Kasumi-1 (cell line): ENCODE data around the gene GNB1L.

Experiments
- DNase-seq, 2 experiments: peaks; one replicate each; lab custom pipeline; 2025; lab: John Stamatoyannopoulos, UW

Gene GNB1L, protein sequence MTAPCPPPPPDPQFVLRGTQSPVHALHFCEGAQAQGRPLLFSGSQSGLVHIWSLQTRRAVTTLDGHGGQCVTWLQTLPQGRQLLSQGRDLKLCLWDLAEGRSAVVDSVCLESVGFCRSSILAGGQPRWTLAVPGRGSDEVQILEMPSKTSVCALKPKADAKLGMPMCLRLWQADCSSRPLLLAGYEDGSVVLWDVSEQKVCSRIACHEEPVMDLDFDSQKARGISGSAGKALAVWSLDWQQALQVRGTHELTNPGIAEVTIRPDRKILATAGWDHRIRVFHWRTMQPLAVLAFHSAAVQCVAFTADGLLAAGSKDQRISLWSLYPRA

DNA sequence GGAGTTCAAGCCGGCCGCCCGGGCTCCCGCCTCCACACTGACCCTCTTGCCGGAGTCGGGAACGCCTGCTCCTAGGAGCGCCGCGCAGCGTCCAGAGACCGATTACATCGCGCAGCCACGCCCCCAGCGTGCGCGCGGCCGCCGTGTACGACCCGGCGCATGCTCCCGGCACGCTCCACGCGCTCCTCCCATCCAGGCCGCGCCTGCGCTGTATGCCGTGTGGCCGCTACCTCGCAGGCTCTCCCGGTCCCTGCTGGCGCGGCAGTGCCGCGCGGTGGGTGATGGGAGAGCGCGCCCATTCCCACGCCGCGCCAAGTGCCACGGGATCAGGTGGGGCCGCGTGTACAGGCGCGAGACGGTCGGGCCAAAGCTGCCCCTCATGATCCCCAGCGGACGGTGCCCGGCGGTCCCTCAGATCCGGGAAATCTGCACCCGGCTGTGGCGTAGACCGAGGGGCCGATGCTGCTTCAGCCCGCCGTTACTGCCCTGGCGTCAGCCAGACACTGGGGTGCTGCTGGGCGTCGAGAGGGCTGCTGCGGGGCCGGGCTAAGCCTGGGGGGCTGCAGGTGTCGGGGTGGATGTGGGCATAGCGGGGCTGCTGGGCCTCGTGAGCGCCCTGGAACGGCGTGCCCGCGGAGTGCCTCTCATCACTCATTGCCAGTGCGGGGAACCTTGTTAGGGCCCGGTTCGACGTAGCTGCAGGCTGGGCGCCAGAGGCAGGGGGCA lies at the start of gene GNB1L, which contains the start of gene RTL10:
Gene GNB1L (minus strand): TSS at position 97 of the 726 bp plus-strand sequence. CDS start 33,519 bp downstream, outside the sequence.
Gene RTL10 (minus strand): TSS at position 97 of the 726 bp plus-strand sequence. CDS start 2,613 bp downstream, outside the sequence.
- DNase-seq: peak; percentile 87 to 94

DNA sequence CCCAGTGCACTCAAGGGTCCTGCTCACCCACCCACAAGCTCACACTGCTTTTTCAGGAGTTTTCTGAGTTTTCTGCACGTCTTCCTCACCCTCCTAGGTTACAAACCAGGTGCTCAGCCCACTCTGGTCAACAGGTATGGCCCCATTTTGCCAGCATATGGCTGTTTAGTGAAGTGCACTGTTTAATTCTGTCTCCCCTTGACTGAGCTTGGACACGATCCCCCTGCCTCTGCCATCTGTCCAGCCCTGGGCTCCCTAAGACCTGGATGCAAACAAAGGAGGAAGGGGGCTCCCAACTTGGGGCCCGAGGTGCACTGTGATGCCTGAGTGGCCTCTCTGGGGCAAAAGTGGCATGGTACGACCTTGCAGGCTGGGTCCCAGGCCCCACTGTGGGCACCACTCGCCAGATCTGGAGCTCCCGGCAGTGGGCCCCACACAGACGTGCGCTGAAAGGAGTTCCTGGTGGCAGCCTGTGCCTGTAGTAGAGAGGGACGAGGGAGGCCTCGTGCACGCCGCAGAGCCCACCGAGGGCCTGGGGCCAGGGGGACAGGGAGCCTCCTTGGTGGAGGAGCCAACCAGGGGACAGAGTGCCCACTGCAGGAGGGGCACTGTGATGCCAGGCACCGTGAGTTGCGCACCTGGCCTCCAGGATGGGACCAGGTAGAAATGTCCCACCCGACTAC lies 49.6 kb upstream of the GNB1L start:
- no peak for DNase-seq

DNA sequence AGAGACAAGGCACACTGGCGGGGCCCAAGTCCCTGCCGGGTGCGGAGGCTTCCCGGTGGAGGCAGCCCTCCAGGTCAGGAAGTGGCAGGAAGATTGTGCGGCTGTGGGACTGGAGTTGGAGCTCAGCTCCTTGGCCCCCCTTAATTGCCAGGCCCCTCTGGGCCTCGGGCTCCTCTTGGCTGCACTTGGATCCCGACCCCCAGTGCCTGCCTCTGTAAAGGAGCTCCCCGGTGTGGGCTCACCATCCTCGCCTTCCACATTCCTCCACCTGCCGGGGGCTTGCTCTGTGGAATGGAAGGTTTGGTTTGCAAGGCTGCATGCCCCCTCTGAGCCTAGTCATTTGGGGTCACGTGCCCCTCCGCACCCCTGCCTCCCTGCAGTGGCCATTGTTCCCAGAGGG lies 48.8 kb upstream of the GNB1L start:
- DNase-seq: no peak

DNA sequence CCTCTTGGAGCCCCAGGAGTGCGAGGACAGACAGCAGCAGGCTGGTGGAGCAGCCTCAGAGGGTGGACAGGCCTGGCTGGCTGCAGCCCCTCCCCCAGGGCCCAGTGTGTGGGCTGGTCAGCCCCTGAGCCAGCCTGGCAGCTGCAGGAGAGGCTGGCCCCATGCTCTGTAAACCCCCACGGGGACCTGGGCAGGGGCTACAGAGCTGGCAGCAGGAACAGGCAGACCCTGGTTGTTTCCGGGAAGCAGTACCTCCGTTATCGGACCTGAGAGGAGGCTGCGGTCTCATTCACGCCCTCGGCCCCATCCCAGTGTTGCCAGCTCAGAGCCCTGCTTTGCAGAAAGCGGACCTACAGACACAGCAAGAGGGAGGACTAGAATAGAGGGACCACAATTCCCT lies 48.4 kb upstream of the GNB1L start:
- DNase-seq: no peak

DNA sequence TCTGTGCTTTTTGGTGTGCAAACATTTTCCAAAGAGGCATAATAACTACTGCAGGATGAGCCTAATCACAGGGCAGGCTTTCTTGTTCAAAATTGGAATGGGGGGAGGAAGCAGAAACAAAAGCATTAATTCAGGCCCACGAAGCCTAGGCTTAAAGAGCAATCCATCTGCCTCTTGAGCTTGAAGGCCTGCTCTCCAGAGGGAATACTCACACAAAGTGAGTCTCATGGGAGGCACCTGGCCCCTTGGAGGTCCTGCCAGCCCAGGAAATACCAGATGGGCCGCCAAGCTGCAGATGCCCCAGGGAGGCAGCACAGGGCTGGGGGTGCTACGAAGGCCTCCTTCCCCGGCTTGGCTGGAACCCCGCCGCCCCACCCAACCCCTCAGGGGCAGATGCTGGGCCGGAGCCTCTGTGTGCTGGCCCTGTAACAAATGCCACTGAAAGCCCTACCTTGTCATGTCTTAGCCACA lies 47.6 kb upstream of the GNB1L start:
- no peak for DNase-seq

DNA sequence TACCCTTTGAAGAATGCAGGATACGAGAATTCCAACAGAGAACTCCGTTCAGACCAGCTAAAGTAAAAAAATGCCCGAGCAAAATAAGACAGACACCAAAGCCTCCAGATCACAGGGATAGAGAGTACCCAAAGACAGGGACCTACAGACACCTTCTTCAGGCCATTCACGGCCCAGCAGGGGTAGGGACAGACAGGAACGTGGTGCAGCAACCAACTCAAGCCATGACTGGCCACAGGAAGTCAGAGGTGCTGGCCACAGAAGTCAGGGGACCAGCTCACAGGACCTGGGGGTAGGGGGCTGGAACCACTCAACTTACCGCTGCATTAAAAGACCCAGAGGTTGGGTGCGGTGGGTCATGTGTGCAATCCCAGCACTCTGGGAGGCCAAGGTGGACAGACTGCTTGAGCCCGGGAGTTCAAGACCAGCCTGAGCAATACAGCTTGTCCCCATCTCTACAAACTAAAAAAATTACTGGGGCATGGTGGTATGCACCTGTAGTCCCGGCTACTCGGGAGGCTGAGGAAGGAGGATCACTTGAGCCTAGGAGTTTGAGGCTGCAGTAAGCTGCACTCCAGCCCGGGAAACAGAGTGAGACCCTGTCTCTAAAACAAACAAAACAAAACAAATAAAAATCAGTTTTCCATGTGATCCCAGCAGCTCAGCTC lies 47.0 kb upstream of the GNB1L start:
- DNase-seq: no peak

DNA sequence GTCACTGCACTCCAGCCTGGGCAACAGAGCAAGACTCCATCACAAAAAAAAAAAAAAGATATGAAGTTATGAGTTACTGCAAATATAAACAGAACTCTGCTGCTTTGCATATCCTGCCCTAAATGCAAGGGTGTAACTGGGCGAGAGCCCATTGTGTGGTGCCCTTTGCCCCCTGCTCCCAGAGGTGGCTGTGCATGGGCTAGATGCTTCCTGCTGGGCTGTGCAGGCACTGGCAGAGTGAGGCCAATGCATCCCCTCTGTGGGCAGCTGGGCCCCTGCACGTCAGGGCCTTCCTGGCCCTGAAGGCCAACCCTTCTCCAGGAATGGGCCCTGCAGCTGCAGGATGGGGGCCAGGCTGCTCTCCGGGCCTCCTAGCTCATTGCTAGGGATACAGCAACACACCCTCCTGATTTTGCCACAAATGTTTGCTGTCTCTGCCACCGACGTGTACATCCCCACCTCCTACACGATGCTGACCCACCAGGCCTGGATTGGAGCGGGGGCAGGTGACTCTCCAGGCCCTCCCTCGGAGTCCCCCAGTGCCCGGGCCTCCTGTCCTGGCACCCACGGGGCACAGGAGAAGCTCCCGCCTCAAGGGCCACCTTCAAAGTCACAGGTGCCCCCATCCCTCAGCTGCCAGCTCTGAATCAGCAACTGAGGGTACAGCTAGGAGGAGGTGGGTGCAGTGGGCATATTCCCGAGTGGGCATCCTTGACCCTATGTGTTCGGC lies 46.2 kb upstream of the GNB1L start:
- DNase-seq: no peak

DNA sequence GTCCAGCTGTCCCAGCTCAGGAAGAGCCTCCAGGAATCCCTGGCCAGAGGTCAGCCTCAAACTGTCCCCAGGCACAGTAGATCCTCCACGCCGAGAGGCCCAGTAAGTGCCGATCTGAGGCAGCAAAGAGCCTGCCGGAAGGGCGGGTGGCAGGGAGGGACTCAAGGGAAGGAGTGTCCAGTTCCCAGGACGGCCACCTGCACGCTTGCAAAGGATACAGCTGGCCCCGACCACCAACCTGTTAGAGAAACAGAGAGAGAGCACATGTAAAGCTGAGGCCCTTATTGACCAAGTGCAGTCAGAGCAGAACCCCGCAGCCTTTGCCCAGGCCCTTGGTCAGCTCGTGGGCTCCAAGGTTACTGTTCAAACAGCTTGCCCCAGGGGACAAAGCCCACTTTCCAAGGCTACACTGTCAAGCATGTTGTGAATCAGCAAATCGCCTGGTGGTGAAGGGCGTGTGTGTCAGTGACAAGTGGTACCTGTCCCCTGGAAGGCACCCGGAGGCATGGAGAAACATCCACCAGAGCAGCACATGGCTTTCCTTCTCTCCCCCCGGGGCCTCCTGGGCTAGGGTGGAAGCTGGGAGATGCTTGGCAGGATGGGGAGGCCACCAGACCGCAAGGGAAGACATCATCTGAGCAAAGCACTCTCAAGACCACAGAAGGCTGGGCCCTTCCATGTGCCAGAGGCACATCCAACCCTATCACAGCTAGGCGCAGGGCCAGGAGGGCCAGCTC lies 44.3 kb upstream of the GNB1L start:
- no peak for DNase-seq

DNA sequence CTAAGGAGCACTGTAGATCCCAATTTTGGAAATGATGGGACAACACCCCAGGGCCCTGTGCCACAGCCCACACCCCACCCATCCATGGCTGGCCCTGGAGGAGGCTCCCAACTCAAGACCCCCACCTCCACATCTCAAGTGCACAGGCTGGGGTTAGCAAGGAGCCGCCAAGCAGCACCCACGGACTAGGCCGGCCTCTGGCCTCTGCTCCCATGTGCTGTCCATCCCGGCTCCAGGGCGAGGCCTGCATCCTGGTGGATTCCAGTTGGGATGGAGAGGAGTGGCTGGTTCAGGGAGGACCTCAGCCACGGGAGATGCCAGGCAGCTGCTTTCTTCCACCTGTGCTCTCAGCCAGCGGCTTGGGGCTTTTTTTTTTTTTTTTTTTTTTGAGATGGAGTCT lies 43.5 kb upstream of the GNB1L start:
- no peak for DNase-seq

DNA sequence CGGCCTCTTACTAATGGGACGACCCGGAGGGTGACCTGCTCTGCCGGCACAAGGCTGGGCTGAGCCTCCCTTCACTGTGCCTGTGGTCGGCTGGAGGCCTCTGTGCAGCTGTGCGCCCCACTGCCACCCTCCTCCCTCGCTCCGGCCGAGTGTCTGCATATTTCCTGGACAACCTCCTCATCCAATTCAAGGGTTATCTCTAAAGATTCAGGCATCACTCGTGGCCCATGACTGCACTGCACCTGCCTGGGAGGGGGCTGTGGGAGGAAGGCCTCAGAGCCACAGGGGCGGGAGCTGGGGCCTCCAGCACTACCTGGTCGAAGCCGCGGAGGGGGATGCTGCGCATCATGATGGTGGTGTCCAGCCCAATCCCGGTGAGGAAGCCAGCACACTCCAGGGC lies 43.1 kb upstream of the GNB1L start:
- no peak for DNase-seq

DNA sequence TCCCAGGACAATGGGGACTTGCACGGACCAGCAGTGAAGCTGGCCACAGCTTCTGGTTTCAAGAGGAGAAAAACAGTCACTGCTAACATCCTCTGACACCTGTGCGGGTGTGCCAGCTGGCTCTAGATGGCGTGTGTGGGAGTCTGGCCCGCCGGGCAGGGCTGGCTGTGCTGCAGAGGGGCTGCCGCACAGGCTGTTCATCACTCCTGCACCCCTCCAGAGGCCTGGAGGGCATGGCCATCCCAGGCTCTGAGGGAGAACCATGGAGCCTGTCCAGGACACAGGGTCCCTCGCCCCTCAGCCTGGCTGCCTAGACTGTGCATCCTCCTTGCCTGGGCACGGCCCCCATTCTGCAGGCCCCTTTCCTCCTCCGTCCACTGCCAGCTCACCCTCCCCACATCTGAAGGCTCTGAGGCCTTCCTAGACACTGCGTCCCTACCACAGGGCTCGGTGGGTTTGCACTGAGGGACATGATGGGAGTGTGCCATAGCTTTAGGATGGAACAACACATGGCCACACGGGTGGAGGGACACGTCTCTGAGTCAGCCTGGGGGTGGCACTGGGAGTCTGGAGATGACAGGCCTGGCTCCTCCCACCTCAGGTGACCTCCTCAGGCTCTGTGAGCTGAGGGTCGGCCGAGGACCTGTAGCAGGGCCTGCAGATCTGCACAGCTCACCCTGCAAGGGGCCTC lies 42.1 kb upstream of the GNB1L start:
- no peak for DNase-seq

DNA sequence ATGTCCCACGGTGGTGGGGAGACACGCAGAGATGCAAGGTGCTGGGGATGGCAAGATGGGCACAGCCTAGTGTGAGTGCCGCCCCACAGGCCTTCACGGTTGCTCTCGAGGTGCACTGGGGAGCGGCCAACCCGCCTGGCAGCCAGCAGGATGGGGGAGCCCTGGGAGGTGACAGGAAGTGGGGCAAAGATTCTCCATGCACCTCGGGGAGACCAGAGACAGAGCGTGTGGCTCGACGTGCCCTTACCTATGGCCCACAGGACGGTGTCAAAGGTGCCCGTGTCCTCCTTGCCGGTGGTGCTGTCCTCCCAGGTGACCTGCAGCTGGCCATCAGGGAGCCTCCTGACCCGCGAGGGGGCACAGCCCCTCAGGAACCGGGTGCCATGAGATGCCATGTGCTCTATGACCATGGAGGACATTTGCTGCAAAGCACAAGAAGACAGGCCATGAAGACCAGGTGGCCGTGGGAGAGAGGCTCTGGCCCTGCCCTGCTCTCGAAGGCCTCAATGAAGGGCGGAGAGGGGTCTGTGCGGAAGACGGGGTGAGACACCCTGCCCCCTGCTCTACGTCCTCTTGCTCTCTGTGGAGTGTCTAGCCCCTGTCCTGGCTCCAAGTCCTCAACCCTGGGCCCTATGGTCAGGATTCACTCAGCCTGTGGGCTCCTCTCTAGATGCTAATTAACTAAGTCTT lies 40.6 kb upstream of the GNB1L start:
- DNase-seq: no peak

DNA sequence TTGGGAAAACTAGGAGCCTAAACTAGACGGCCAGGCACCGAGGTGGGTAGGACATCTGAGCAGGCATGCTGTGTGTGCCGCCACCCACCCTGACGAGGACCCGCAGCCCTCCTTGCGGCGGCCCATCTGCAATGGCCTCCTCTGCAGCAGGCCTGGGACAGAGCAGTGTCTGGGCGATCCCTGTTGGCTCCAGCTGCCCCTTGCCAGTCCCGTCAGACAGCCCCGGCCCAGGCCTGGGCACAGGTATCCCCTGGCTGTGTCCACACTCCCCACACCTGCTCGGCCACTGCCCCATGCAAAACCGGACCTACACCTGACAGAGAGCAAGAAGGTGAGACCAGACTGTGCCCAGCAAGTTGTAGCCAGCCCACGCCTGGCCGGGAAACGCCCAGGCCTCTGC lies 38.7 kb upstream of the GNB1L start:
- no peak for DNase-seq

DNA sequence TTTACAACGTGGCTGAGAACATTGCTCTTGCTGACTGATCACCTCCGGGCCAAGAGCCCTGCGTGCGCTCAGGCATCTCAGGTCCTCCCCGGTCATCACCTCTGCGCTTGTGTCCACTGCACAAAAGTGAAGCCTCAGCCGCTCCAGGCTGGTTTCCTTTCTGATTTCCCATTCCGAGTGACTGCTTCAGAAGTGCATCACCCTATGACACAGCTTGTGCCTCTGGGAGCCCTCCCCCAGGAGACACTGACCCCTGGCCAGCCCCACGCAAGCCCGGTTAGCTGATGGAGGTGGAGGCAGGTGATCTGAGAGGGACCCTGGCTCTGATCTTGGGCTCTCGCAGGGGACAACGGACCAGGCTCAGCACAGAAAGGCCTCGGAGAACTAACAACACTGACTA lies 38.3 kb upstream of the GNB1L start:
- DNase-seq: no peak

DNA sequence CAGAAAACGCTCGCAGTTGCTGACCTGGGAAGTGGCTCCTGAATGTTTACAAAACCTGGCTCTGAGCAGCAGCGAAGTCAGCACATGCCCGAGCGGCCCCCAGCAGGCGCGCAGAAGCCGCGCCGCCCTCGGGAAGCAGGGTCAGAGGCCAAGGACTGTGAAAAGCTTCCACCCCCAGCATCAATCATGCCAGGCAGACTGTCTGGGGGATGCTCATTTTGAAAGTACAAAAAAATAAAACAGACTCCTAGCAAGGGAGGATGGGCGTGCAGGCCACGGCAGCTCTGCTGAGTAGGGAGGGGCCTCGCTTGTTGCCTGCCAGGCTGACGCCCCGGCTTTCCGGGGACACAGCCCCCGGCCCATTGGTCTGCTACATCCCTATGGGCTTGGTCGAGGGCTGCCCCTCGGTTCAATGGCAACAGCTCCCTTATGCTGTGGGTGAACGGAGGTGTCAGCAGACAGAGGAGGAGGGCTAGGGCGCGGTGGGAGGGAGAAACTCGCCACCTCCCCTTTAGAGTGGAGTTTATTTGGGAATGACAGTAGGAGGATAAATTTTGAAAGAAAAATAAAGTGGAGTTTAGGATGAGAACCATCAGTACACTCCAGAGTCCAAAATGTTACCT lies 37.7 kb upstream of the GNB1L start:
- peak; percentile 27 to 44 for DNase-seq

DNA sequence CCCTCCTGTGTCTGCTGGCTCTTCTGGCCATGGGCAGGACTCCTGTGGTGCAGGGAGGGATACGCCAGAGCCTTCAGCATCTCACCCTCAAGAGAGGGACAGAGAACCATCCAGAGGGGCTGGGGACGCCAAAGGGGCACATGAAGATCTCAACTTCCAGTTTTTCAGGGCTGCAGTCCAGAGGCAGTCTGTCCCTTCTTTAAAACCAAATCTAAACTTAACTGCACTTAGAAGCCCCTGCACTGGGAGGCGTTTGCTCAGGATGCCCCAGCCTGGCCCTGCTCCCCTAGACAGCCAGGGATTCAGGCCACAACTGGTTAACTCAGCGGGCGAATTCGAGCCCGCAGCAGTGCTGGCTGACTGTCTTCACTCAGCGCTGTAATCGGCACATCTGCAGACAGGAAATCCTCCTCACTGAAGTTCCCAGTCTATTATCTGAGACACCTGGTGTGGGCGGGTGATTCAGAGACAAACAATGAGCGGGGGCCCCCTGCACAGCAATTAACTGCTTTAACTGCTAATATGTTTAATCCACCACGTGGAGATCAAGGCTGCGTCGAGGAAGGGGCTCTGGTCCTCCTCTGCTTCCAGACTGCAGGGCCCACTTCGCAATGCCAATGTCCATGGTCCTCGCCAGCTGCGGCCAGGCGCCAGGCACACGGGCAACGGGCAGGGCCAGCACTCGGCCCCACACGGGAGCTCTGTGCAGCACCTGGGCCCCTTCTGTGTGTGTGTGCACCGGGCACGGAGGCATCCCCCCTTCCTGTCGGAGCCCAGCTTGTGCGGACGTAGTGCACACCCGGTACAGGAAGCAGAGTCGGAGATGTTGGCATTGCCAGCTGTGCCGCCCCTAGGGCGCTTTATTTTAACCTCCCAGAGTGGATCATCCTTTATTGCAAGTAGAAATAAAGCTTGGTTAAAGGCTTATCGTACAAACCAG lies 36.9 kb upstream of the GNB1L start:
- peak; percentile 95 to 96 for DNase-seq

DNA sequence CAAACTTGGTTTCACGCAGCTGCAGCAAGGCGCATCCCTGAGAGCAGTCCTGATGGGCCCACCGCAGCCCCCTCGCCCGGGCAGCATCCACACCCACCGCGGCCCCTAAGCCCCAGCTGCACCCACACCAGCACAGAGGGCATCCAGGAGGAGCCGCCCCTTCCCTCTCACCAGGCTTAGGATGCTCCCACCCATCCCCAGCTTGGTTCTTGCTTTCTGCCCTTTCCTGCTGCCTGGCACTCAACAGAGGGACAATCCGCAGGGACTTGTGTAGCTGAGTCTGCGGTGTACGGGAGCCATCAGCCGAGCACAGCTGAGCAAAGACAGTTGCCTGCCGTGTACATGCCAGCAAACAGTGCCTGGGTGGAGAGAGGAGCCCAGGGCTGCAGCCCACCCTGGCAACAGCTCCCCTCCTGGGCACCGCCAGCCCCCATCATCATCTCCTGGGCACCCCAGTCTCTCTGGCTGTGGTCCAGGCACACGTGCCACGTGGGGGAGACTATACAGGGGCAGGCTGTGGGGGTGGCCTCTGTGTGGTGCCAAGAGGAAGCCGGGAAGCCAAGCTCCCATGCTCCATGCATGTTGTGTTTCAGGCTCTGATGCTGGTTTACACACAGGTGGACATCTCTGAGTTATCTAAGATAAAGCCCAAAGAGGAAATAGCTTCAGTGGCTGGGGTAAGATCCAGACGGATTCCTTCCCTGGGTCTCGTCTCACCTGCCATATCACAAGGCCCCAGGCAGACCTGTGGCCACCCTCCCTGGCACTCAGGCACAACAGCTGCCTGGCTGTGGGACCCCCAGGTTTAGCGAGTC lies 36.0 kb upstream of the GNB1L start:
- DNase-seq: peak in 1 of 2 experiments; percentile 13
